ENCODE measurements around the gene CLDN15.
"Not testable (repeated sequence)": the region's sequence is repeated elsewhere in the genome, so short reads cannot be mapped to it uniquely, and the experiment has no call there.

Gene CLDN15

GRCh38 chr7:101258243-101258731 is 20.7 kb upstream of the CLDN15 start:
- Histone ChIP-seq H3K27me3 (replicated peaks; ENCODE audit: control insufficient read depth, insufficient read depth, low read length) (no peaks in the 10 kb centered on the region; the same call in none of the 2 replicates), H3K36me3 (ENCODE audit: control insufficient read depth, insufficient read depth, low read length) (no peaks in the 10 kb centered on the region), H3K4me3 (replicated peaks; ENCODE audit: low read depth, low read length) (no peak overlapping the region)
- no peak for DNase-seq (ENCODE audit: extremely low read depth, insufficient read length)
- TF ChIP-seq CTCF (IDR thresholded peaks at IDR 0.05; ENCODE audit: insufficient read depth, low read length, poor library complexity, severe bottlenecking) = no peak

- Histone ChIP-seq H3K4me3 (replicated peaks; ENCODE audit: low read depth, low read length) (no peak overlapping the region), H3K36me3 (ENCODE audit: control insufficient read depth, insufficient read depth, low read length) (no peaks in the 10 kb centered on the region), H3K27me3 (replicated peaks; ENCODE audit: control insufficient read depth, insufficient read depth, low read length) (no peaks in the 10 kb centered on the region)
- no peak for TF ChIP-seq CTCF (IDR thresholded peaks at IDR 0.05; ENCODE audit: insufficient read depth, low read length, poor library complexity, severe bottlenecking)
- DNase-seq (ENCODE audit: extremely low read depth, insufficient read length) = no peak
These were observed 18.2 kb upstream of the CLDN15 start for GRCh38 chr7:101255796-101256195.

GRCh38 chr7:101253199-101253598 is 15.6 kb upstream of the CLDN15 start:
- not testable (repeated sequence) for DNase-seq (ENCODE audit: extremely low read depth, insufficient read length); H3K27me3 ChIP-seq (replicated peaks; ENCODE audit: control insufficient read depth, insufficient read depth, low read length); H3K36me3 ChIP-seq (ENCODE audit: control insufficient read depth, insufficient read depth, low read length); H3K4me3 ChIP-seq (replicated peaks; ENCODE audit: low read depth, low read length)

GRCh38 chr7:101251871-101252659 is 14.5 kb upstream of the CLDN15 start:
- peak overlapping the region; percentile 82 for H3K4me3 ChIP-seq (replicated peaks; ENCODE audit: low read depth, low read length)
- H3K36me3 ChIP-seq (ENCODE audit: control insufficient read depth, insufficient read depth, low read length) = peaks cover 4% of the 10 kb centered on the region
- no peaks in the 10 kb centered on the region for H3K27me3 ChIP-seq (replicated peaks; ENCODE audit: control insufficient read depth, insufficient read depth, low read length)
- TF ChIP-seq CTCF (IDR thresholded peaks at IDR 0.05; ENCODE audit: insufficient read depth, low read length, poor library complexity, severe bottlenecking) = no peak
- DNase-seq (ENCODE audit: extremely low read depth, insufficient read length) = peak; percentile 99

GRCh38 chr7:101250324-101250723 is 12.7 kb upstream of the CLDN15 start:
- TF ChIP-seq CTCF (IDR thresholded peaks at IDR 0.05; ENCODE audit: insufficient read depth, low read length, poor library complexity, severe bottlenecking) = no peak
- no peaks in the 10 kb centered on the region for H3K27me3 ChIP-seq (replicated peaks; ENCODE audit: control insufficient read depth, insufficient read depth, low read length)
- DNase-seq (ENCODE audit: extremely low read depth, insufficient read length) = peak; percentile 35
- H3K4me3 ChIP-seq (replicated peaks; ENCODE audit: low read depth, low read length) = peak overlapping the region; percentile 82
- peaks cover 7% of the 10 kb centered on the region for H3K36me3 ChIP-seq (ENCODE audit: control insufficient read depth, insufficient read depth, low read length)

GRCh38 chr7:101248276-101248675 is 10.7 kb upstream of the CLDN15 start:
- Histone ChIP-seq H3K4me3 (replicated peaks; ENCODE audit: low read depth, low read length) (no peak overlapping the region), H3K27me3 (replicated peaks; ENCODE audit: control insufficient read depth, insufficient read depth, low read length) (no peaks in the 10 kb centered on the region), H3K36me3 (ENCODE audit: control insufficient read depth, insufficient read depth, low read length) (peaks cover 7% of the 10 kb centered on the region)
- TF ChIP-seq CTCF (IDR thresholded peaks at IDR 0.05; ENCODE audit: insufficient read depth, low read length, poor library complexity, severe bottlenecking) = no peak
- DNase-seq (ENCODE audit: extremely low read depth, insufficient read length) = no peak
